ENCODE data around the gene ANKRD35.
"Not testable (repeated sequence)": the region's sequence is repeated elsewhere in the genome, so short reads cannot be mapped to it uniquely, and the experiment has no call there.

The ANKRD35 gene

GRCh38 chr1:145885738-145886287 lies at the start of gene ANKRD35:
Gene ANKRD35, minus strand, starts transcription at chr1:145885866. Its CDS starts 108 bp downstream, at chr1:145885758.
- DNase-seq: peak; percentile 90

- DNase-seq: peak; percentile 60
Observed at GRCh38 chr1:145932522-145933009, 46.9 kb upstream of the ANKRD35 start.

- DNase-seq: peak; percentile 27
Observed at GRCh38 chr1:145927916-145928643, 42.4 kb upstream of the ANKRD35 start.

GRCh38 chr1:145927063-145927886 lies 41.6 kb upstream of the ANKRD35 start, which contains the start of gene RBM8A:
Gene RBM8A, minus strand, starts transcription at chr1:145927484. Its CDS starts 58 bp downstream, at chr1:145927426.
- DNase-seq: peak; percentile 89

GRCh38 chr1:145926686-145927062 lies 41.0 kb upstream of the ANKRD35 start:
- DNase-seq: peak; percentile 43

- DNase-seq: no peak
Observed at GRCh38 chr1:145922266-145922665, 36.6 kb upstream of the ANKRD35 start.

- DNase-seq: not testable (repeated sequence)
Observed at GRCh38 chr1:145920297-145920696, 34.6 kb upstream of the ANKRD35 start.

GRCh38 chr1:145918992-145919939 lies 33.6 kb upstream of the ANKRD35 start:
- peak; percentile 30 for DNase-seq

- DNase-seq: peak; percentile 95
Observed at GRCh38 chr1:145918144-145918991, 32.7 kb upstream of the ANKRD35 start, which contains the start of gene PEX11B. Gene PEX11B, minus strand, starts transcription at chr1:145918717. Its CDS starts 29 bp downstream, at chr1:145918688.

- no peak for DNase-seq
Observed at GRCh38 chr1:145917595-145917994, 31.9 kb upstream of the ANKRD35 start.

GRCh38 chr1:145916745-145917144 lies 31.1 kb upstream of the ANKRD35 start:
- DNase-seq: no peak

GRCh38 chr1:145912128-145912641 lies 26.5 kb upstream of the ANKRD35 start:
- no peak for DNase-seq

- no peak for DNase-seq
Observed at GRCh38 chr1:145908653-145909052, 23.0 kb upstream of the ANKRD35 start.

GRCh38 chr1:145906954-145907753 lies 21.5 kb upstream of the ANKRD35 start:
- no peak for DNase-seq

GRCh38 chr1:145901312-145902021 lies 15.8 kb upstream of the ANKRD35 start:
- DNase-seq: no peak

- no peak for DNase-seq
Observed at GRCh38 chr1:145898756-145899155, 13.1 kb upstream of the ANKRD35 start.

GRCh38 chr1:145897969-145898368 lies 12.3 kb upstream of the ANKRD35 start:
- no peak for DNase-seq

GRCh38 chr1:145895471-145895870 lies 9.8 kb upstream of the ANKRD35 start:
- DNase-seq: no peak

- DNase-seq: no peak
Observed at GRCh38 chr1:145893306-145894055, 7.8 kb upstream of the ANKRD35 start.
